Measurements from ENCODE around the gene GNG7. TPM values are rescaled to one million over a fixed set of nuclear protein-coding genes. Genes with fewer than 3 reads are reported as not detected.

The GNG7 gene
- total and polyA plus RNA-seq, 3 donors from 2014 or later = 16.9 to 38.7 (median 25.3) TPM

GRCh38 chr19:2482354-2483038 is 220.0 kb downstream of the GNG7 start:
- H3K4me3 ChIP-seq = no peak overlapping the region
- H3K4me1 ChIP-seq = no peaks in the 10 kb centered on the region
- 65 to 72% methylated on average over 12 of the region's 12 CpGs for WGBS, 2 donors
- DNase-seq = no peak
- H3K27ac ChIP-seq = no peak overlapping the region
- H3K27me3 ChIP-seq = no peaks in the 10 kb centered on the region
- H3K36me3 ChIP-seq (ENCODE audit: low read depth, missing control alignments) = no peaks in the 10 kb centered on the region
- TF ChIP-seq, protein P1, sequence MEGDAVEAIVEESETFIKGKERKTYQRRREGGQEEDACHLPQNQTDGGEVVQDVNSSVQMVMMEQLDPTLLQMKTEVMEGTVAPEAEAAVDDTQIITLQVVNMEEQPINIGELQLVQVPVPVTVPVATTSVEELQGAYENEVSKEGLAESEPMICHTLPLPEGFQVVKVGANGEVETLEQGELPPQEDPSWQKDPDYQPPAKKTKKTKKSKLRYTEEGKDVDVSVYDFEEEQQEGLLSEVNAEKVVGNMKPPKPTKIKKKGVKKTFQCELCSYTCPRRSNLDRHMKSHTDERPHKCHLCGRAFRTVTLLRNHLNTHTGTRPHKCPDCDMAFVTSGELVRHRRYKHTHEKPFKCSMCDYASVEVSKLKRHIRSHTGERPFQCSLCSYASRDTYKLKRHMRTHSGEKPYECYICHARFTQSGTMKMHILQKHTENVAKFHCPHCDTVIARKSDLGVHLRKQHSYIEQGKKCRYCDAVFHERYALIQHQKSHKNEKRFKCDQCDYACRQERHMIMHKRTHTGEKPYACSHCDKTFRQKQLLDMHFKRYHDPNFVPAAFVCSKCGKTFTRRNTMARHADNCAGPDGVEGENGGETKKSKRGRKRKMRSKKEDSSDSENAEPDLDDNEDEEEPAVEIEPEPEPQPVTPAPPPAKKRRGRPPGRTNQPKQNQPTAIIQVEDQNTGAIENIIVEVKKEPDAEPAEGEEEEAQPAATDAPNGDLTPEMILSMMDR (IDR thresholded peaks at IDR 0.05) = no peak
- no peak for TF ChIP-seq POLR2A (IDR thresholded peaks at IDR 0.05)
- no peaks in the 10 kb centered on the region for H3K9me3 ChIP-seq
- intact Hi-C loops (cut with DNase I; ENCODE audit: low total_unique reads) = no loop called here

DNA sequence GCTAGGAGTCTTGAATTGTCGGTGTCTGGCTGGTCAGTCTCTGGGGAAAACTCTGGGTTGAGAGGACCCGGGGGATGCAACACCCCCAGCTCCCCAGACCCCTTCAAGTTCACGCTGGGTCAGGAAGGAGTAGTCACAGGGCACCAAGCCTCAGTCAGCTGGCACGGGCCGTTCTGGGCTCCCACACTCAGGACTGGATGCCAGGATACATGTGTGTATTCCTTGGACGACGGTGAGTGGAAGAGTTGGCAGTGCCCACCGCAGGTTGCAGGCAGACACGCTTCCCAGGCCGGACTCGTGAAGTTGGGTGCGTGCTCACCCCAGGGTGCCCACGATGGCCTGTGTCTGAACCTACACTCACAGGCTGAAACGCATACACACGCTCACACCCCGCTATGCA is 221.0 kb downstream of the GNG7 start:
- H3K27me3 ChIP-seq = no peaks in the 10 kb centered on the region
- no peaks in the 10 kb centered on the region for H3K4me1 ChIP-seq
- intact Hi-C loops (cut with DNase I; ENCODE audit: low total_unique reads) = no loop called here
- no peak overlapping the region for H3K4me3 ChIP-seq
- no peak overlapping the region for H3K27ac ChIP-seq
- no peak for TF ChIP-seq POLR2A (IDR thresholded peaks at IDR 0.05)
- TF ChIP-seq, protein P1 (IDR thresholded peaks at IDR 0.05) = no peak
- no peaks in the 10 kb centered on the region for H3K36me3 ChIP-seq (ENCODE audit: low read depth, missing control alignments)
- WGBS, 2 donors = 93 to 98% methylated on average over 8 to 15 of the region's 16 CpGs
- no peaks in the 10 kb centered on the region for H3K9me3 ChIP-seq
- no peak for DNase-seq

DNA sequence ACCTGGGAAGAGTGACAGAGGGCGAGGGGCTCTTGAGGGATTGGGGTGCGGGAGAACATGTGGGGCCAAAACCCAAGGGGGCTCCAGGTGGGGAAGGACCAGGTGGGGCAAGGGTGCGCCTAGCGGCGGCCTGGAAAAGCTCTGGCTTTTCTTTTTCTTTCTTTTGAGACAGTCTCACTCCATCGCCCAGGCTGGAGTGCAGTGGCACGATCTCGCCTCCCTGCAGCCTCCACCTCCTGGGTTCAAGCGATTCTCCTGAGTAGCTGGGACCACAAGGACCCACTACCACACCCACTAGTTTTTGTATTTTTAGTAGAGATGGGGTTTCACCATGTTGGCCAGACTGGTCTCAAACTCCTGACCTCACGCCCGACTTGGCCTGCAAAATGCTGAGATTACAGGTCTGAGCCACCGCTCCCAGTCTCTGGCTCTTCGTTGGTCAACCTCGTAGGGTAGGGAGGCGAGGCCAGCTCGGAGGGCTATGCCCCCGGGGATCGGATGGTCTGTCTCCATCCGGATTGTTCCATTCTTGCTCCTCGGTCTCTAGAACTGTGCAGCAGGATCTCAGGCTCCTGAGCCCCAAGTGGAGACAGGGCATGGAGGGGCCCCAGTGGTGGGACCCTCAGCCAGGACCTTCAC is 222.8 kb downstream of the GNG7 start:
- intact Hi-C loops (cut with DNase I; ENCODE audit: low total_unique reads) = loop anchor here (5.0 to 10.0 kb wide), 2 partner anchors 63 to 135 kb away; no protein-coding TSS in a partner anchor
- TF ChIP-seq, protein P1 (IDR thresholded peaks at IDR 0.05) = no peak
- TF ChIP-seq POLR2A (IDR thresholded peaks at IDR 0.05) = no peak
- 65 to 69% methylated on average over 20 of the region's 20 CpGs for WGBS, 2 donors
- no peaks in the 10 kb centered on the region for H3K27me3 ChIP-seq
- H3K9me3 ChIP-seq = no peaks in the 10 kb centered on the region
- no peak overlapping the region for H3K27ac ChIP-seq
- no peaks in the 10 kb centered on the region for H3K36me3 ChIP-seq (ENCODE audit: low read depth, missing control alignments)
- no peak for DNase-seq
- peaks cover 3% of the 10 kb centered on the region for H3K4me1 ChIP-seq
- H3K4me3 ChIP-seq = no peak overlapping the region

DNA sequence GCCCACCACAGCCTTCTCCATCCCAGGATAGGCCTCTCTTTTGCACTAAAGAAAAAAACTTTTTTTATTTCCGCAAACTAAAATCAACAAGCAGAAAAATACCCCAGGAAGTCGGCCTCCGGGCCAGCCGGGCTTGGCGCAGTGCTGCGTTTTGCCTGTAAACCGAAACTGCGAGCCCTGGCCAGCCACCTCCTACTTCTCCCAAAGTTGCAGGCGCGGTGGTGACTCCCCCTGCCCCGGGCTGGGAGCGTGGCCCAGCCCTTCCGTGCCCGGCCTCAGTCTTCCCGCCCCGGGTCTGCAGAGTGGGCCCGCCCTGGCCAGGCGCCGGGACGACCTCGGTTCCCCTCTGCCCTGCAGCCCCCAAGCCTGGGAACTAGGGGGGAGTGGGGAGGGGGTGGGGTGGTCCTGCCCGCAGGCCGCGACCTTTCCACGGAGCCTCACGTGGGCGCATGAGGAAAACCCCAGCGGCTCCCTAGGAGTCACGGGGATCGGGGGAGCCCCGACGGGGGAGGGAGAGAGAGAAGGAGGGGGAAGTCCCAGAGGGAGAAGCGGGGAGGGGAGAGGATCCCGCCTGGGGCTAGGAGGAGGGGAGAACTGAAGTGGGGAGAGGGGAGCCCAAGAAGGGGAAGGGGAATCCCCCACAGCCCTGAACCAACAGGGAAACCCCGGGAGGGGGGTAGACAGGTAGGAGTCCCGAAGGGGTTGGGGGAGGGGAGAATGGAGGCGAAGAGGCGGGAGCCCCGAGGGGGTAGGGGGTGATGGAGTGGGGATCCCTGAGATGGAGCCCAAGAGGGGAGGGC is 223.5 kb downstream of the GNG7 start:
- Histone ChIP-seq H3K4me1 (peaks cover 3% of the 10 kb centered on the region), H3K36me3 (ENCODE audit: low read depth, missing control alignments) (no peaks in the 10 kb centered on the region), H3K27ac (peak overlapping the region; percentile 8 to 75), H3K4me3 (peak overlapping the region; percentile 79 to 90), H3K27me3 (no peaks in the 10 kb centered on the region), H3K9me3 (no peaks in the 10 kb centered on the region)
- peak; percentile 74 for DNase-seq
- TF ChIP-seq, protein P1 (IDR thresholded peaks at IDR 0.05) = no peak
- TF ChIP-seq POLR2A (IDR thresholded peaks at IDR 0.05) = no peak
- intact Hi-C loops (cut with DNase I; ENCODE audit: low total_unique reads) = loop anchor here (5.0 to 10.0 kb wide), 2 partner anchors 63 to 136 kb away; no protein-coding TSS in a partner anchor
- 14 to 15% methylated on average over 20 to 39 of the region's 39 CpGs for WGBS, 2 donors

Data from testis (tissue), 3 donors.